ENCODE data around the gene CDK4. TPM values are rescaled to one million over a fixed set of nuclear protein-coding genes. Genes with fewer than 3 reads are reported as not detected.

The CDK4 gene
- 281 and 285 TPM in 2 replicates for total RNA-seq

DNA sequence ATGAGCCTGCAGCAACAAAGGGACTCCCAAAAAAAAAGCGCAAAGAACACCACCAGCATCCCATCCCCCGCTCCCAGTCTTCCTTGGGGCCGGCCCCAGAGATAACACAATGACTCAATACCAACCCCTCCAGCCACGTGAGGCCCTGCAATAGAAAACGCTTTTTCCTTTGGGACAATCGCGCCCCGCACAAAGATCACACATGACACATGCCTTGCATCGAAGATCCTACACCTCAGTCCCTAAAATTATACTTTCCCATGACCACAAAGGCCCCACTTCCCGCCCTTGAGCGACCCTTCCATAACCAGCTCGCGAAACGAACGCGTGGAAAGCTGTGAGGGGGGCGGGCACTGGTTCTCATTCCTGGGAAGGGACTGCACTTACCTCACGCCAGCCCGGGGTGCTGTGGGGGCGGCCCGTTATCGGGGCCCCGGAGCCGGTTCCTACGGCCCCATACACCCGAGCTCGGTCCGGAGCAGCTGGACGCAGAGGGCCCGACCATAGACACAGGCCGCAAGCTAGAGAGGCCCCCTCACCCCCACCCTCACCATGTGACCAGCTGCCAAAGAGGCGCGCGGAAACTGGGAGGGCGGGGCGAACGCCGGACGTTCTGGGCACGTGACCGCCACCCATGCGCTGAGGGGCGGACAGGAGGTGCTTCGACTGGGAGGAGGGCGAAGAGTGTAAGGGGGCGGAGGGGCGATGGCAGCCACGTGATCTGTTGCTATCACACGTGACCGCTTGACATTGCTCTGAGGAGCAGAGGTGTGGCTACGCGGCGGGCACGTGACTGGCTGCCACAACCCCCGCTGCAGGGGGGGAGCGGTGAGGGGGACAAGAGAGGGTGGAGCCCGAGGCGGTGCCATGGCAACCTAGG is at the start of gene CDK4:
Gene CDK4 (minus strand): TSS at position 523 of the 880 bp plus-strand sequence. CDS start 593 bp downstream, outside the sequence.

DNA sequence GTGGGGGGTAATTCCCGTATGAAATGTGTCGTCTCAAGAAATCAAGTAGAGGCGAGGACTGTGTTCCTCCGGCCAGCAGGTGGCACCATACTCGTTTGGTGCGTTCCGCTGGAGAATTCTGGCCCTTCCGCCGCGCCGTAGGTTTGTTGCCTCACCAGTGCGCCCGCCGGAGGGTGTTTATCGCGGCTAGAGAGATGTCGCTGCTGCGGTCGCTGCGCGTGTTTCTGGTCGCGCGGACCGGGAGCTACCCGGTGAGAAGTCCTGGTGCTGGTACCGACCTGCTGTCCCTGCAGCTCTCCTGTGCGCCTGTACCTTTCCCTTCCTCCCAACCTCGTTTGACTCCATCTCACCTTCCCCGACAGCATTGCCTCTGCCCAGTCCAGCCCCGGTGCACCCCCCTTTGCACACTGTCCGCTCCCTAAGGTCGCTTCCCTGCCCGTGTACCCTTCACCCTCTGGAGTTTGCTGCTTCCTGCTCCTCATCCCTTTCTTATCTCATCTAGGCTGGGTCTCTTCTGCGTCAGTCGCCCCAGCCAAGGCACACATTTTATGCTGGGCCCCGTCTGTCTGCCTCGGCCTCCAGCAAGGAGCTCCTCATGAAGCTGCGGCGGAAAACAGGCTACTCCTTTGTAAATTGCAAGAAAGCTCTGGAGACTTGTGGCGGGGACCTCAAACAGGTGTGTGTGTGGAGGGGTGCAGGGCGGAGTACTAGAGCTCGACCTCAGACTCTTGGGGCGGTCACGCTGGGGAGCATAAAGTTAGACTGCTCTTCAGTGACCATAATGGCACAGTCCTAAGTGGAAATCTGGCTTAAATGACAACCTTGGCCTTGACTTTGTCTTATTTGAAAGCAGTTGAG is 30.7 kb upstream of the CDK4 start, which contains the start of gene TSFM:
Gene TSFM (plus strand): TSS at position 180 of the 858 bp plus-strand sequence. CDS start 15 bp downstream, at position 195.

DNA sequence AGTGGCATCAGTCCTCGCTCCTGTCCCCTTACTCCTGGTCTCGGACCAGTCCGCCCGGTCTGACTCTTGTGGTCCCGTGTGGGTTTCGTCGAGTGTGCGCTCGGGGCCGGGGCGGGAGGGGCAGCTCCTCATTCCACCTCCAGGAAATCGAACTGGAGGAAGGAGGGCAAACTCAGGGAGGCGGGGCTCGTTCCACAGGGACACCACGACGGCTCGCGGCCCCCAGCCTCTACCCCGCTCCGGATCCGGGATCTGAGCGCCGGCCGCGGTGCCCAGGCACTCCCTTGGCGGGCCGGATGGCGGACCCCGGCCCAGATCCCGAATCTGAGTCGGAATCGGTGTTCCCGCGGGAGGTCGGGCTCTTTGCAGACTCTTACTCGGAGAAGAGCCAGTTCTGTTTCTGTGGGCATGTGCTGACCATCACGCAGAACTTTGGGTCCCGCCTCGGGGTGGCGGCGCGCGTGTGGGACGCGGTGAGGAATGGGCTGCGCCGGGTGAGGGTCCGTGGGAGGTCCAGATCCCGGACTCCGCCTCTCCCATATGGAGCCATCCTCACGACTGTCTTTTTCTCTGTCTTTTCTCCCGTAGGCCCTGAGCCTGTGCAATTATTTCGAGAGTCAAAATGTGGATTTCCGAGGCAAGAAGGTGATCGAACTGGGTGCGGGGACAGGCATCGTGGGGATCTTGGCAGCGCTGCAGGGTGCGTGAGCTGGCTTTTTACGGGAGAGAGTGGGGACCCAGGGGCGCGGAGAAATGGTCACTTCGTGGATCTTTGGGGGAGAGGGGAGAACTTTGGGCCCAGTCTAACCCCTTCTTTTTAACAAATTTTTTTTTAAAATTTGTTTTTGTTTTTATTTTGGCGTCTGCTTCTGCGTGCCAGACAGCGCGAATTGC is 20.6 kb upstream of the CDK4 start, which contains the start of gene EEF1AKMT3:
Gene EEF1AKMT3 (plus strand): TSS at position 186 of the 894 bp plus-strand sequence. CDS start 111 bp downstream, at position 297.

DNA sequence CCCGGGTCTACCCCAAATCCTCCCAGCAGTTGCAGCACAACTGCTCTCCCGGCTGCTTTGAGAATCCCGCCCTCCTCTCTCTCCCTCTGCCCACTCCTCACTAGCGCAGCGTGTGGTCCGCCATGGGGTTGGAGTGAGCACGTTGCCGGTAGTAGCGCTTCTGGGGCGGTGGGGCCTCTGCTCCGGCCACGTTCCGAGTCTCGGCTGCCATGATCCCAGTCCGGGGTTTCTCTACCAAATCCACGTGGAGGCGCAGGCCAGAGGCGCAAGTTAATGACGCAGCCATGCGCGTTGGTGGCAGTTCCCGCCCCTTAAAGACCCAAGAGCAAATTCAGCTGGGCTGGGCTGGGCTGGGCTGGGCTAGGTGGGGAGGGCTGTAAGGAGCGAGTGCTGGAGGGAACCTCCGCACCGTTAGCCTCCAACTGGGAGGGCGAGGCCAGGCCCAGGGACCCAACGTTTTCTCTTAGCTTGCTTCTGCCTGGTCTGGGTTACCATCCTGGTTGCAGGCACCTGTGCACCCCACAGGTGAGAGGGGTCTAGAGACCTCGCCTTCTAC is 19.8 kb upstream of the CDK4 start, which contains the start of gene METTL1:
Gene METTL1 (minus strand): TSS at position 233 of the 556 bp plus-strand sequence. CDS start 22 bp downstream, at position 211.

DNA sequence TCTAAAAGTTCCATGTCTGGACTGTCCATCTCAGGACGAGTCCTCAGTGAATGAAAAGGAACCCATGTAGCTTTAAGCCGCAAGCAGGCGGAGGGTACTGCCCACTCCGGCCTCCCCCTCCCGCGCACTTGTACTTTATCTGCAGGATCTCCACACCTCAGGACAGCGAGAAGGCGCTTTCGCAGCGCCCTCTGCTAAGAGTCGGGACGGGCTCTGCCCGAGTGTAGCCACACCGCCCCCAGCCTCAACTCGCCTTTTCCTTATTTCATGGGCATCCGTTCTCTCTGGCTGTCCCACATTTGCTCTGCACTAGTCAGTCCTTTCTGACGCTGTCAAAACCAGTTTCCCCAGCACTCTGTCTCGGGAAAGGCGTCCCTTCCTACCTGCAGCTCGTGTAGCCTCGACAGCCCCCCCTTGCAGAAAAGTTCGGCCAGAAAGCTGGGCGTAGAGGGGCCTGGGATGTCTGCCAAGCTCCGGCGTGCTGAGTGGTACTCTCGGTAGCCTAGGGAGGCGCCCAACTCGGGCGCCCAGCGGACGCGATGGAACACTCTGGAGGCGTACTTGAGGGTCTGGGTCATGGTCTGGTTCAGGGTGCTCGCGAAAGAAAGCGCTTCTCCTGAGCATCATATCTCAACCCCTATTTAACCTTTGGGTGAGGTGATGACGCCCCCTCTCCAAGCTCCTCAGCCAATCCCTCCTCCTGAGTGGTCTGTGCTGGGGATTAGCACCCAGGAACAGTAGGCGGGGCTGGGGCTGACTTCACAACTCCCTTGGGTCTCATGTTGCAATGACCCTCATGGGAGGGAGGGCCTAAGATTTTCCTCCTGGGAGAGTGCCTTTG is 14.6 kb upstream of the CDK4 start, which contains the start of gene CYP27B1:
Gene CYP27B1 (minus strand): TSS at position 615 of the 841 bp plus-strand sequence. CDS start 37 bp downstream, at position 578.

DNA sequence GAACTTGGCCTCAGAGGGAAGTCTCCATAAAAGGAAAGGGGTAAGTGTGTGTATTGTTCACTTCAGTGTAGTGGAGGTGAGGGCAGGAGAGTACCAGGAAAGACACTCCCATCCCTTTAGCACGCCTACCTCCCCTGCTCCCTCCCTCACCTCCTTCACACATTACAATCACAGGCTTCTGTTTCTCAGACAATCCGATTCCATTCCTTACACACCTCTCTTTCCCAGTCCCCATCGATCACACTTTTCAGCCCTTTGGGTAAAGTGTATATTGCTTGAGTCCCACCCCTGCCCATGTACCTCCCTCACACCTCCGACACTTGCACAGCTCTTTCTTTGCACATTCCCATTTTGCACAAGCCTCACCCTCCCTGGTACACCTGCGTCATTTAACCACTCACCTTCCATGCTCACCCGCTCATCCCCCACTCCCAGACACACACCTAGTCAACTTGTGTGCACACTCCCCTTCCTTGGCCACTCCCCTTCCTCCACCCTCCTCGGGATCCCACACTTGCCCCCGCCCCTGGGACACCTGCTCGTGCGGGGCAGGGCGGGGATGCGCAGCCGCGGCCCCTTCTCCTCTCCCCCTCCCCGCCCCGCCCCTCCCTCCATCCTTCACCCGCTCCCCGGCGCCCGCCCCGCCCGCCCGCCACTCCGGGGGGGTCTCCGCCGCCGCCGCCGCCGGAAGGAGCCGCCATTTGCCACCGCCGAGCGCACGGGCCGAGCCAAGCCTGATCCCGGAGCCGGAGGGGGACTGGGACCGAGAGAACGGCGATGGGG is 2.5 kb upstream of the CDK4 start, which contains the start of gene MARCHF9:
Gene MARCHF9 (plus strand): TSS at position 693 of the 783 bp plus-strand sequence. CDS start 426 bp downstream, outside the sequence.

DNA sequence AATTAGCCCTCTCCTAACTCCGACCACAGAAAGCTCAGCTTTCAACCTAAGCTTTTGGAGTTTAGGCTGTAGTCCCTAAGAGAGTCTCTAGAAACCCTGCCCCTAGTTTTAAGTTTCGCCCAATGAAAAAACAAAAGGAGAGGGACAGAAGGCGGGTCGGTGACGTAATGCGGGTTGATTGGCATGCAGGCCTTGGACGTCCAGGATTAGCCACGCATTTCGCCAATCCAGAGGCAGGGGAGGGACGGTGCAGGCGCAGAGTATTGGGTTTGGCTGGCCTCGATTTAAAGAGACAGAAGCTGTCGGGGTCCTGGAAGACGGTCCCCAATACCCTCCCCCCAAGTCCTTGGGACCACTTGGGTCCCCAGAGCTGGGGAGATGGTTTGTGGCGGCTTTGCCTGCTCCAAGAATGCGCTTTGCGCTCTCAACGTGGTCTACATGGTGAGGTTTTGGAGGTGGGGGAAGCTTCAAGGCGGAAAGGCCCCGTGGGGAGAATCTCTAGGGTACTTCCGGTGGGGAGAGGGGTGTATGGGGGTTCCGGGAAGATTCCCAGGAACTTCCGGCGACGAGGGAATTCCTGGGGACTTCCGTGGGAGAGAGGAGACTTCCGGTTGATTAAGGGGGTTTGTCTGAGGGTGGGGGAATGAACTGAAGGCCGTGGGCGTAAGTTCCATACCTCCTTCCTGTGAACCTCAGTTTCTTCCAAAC is 7.2 kb downstream of the CDK4 start, which contains the start of gene TSPAN31:
Gene TSPAN31 (plus strand): TSS at position 263 of the 708 bp plus-strand sequence. CDS start 116 bp downstream, at position 379.

DNA sequence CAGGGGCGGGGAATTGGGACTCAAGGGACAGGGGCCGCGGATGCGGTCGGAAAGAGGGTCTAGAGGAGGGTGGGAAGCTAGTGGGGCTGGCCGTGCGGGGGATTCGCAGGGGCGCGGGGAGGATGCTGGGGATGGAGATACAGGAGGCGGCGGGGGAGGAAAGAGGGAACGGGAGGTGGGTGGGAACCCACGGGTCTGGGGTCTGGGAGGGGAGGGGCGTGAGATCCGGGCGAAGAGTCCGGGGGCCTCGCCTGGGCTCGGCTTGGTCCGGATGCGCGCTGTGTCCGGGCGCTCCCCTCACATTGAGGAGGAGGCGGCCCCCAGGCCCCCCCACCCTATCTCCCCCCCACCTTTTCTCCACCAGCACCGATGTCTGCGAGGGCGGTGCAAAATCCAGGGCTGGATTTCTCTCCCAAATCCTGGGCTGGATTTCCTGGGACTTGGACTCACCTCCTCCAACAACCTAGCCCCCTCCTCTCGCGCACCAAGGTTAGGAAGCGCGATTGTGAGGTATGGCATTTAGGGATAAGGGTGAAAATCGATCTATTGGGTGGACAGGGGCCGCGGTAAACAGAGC is 13.4 kb downstream of the CDK4 start, which contains the start of gene AGAP2:
Gene AGAP2 (minus strand): TSS at position 82 of the 577 bp plus-strand sequence. CDS start 496 bp downstream, outside the sequence.

Other genes with a start within 250 kb of the CDK4 start
- gene DDIT3, start 231.8 kb downstream of the CDK4 start, total RNA-seq = 57.2 and 89.6 TPM in 2 replicates
- gene MBD6, start 229.5 kb downstream of the CDK4 start, total RNA-seq = 7.4 and 10.6 TPM in 2 replicates
- gene DCTN2, start 205.1 kb downstream of the CDK4 start, total RNA-seq = 139 and 156 TPM in 2 replicates
- gene KIF5A, start 202.3 kb downstream of the CDK4 start, total RNA-seq = 0.44 and 0.66 TPM in 2 replicates
- 17.0 and 20.2 TPM in 2 replicates for gene PIP4K2C, start 161.1 kb downstream of the CDK4 start, total RNA-seq
- gene DTX3, start 147.5 kb downstream of the CDK4 start, total RNA-seq = 16.9 and 25.0 TPM in 2 replicates
- 24.4 and 51.1 TPM in 2 replicates for gene ARHGEF25, start 140.9 kb downstream of the CDK4 start, total RNA-seq
- 0.58 and 1.3 TPM in 2 replicates for gene B4GALNT1, start 119.1 kb downstream of the CDK4 start, total RNA-seq
- gene OS9, start 58.2 kb downstream of the CDK4 start, total RNA-seq = 283 and 289 TPM in 2 replicates
- 0.15 and 0.50 TPM in 2 replicates for gene AGAP2, start 13.6 kb downstream of the CDK4 start, total RNA-seq
- gene TSPAN31, start 7.3 kb downstream of the CDK4 start, total RNA-seq = 66.8 and 85.3 TPM in 2 replicates
- gene MARCHF9, start 2.8 kb upstream of the CDK4 start, total RNA-seq = 2.9 and 5.1 TPM in 2 replicates
- 0.15 and 0.33 TPM in 2 replicates for gene CYP27B1, start 14.8 kb upstream of the CDK4 start, total RNA-seq
- 3.6 and 6.3 TPM in 2 replicates for gene METTL1, start 19.8 kb upstream of the CDK4 start, total RNA-seq
- 9.3 and 10.3 TPM in 2 replicates for gene EEF1AKMT3, start 20.3 kb upstream of the CDK4 start, total RNA-seq
- 17.2 and 20.5 TPM in 2 replicates for gene TSFM, start 30.5 kb upstream of the CDK4 start, total RNA-seq
- gene AVIL, start 66.4 kb upstream of the CDK4 start, total RNA-seq = 5.1 and 5.5 TPM in 2 replicates
- 94.2 and 111 TPM in 2 replicates for gene CTDSP2, start 94.4 kb upstream of the CDK4 start, total RNA-seq
- gene ATP23, start 189.3 kb upstream of the CDK4 start, total RNA-seq = 6.9 and 19.2 TPM in 2 replicates

All from smooth muscle cell of trachea (primary cell).